LNCAP (cell line): ENCODE data around the gene SLC16A11.

Source experiments
- TF ChIP-seq, protein P1 (sequence below): fragments of 450-650 bp; IDR thresholded peaks from 2 replicates; pipeline ENCODE4 v1.5.1; 2017; ENCODE audit warnings: mild to moderate bottlenecking

SLC16A11 gene

DNA sequence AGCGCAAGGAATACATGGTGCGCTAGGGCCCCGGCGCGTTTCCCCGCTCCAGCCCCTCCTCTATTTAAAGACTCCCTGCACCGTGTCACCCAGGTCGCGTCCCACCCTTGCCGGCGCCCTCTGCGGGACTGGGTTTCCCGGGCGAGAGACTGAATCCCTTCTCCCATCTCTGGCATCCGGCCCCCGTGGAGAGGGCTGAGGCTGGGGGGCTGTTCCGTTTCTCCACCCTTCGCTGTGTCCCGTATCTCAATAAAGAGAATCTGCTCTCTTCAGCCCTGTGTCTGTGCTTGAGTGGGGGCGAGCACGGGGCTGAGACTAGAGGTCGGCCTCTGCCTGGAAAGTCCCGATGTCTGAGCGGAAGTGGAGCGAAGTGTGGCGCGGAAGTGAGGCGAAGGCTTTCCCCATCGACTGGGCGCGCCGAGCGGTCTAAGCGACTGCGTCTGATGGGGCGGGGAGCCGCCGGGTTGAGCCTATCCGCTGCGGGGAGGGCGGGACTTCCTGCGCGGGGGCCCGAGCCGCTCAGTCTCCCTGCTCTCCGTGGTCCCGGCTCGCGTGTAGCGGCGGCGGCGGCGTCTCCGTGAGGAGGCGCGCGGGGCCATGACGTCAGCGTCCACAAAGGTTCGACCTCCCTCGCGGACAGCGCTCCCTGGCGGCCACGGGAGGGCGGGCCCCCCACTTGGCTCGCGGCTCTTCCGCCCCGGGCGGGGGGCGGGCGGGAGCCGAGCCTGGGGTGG is 29.5 kb downstream of the SLC16A11 start:
- TF ChIP-seq, protein P1, sequence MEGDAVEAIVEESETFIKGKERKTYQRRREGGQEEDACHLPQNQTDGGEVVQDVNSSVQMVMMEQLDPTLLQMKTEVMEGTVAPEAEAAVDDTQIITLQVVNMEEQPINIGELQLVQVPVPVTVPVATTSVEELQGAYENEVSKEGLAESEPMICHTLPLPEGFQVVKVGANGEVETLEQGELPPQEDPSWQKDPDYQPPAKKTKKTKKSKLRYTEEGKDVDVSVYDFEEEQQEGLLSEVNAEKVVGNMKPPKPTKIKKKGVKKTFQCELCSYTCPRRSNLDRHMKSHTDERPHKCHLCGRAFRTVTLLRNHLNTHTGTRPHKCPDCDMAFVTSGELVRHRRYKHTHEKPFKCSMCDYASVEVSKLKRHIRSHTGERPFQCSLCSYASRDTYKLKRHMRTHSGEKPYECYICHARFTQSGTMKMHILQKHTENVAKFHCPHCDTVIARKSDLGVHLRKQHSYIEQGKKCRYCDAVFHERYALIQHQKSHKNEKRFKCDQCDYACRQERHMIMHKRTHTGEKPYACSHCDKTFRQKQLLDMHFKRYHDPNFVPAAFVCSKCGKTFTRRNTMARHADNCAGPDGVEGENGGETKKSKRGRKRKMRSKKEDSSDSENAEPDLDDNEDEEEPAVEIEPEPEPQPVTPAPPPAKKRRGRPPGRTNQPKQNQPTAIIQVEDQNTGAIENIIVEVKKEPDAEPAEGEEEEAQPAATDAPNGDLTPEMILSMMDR, result peak; percentile 75

DNA sequence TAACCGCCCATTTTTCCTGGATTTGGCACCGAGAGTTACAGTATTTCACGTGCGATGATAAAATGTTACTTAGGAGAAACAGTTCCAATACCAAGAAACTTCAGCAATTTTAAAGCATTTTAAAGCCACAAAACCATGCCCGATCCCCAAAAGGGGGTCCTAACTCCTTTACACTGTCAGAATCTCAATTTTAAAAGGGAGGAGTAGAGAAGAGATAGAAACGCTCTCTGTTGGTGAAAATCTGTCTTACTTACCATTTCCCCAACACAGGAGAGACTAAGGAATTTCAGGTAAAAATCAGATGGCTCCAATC is 32.0 kb downstream of the SLC16A11 start:
- TF ChIP-seq, protein P1, result no peak

DNA sequence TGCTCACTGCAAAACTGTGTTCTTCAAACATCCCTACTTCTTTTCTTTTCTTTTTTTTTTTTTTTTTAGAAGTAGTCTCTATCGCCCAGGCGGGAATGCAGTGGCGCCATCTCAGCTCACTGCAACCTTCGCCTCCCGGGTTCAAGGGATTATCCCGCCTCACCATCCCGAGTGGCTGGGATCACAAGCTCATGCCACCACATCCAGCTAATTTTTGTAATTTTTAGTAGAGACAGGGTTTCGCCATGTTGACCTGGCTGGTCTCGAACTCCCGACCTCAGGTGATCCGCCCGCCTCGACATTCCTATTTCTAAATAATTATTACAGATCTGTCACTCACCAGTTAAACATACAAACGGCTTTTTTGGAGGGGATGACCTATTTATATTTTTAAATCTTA is 32.5 kb downstream of the SLC16A11 start:
- TF ChIP-seq, protein P1, result no peak

DNA sequence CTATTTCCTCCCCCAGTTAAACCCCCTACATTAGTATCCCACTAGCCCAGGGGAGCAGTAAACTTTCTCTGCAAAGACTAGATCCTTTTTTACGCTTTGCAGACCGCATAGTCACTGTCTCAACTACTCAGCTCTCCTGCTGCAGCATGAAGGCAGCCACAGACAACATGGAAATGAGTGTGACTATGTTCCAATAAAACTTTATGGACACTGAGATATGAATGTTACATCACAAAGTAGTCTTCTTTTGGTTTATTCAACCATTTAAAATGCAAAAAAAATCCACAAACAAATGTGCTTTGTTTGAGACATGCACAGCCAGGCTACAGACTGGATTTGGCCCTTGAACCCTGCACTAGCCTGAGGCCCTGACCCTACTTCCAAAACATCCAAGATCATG is 33.4 kb downstream of the SLC16A11 start:
- TF ChIP-seq, protein P1, result no peak

DNA sequence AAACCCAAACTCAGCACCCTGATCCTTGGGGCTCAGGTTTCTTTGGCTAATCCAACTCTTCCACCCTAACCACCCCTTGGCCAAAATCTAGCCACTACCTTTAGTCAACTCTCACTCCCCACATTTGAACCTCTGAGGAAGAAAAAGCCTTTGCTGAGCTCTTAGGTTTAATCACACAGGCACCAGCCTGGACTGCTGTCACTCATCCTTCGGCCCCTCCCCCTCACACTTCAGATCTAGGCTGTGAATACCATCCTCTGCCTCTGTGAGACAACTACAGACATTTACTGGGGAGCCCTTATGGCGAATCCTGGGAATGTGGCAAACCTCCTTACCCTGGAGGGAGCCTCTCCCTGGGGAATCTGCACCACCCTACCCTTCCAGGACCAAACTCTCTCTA is 36.7 kb downstream of the SLC16A11 start:
- TF ChIP-seq, protein P1, result no peak

DNA sequence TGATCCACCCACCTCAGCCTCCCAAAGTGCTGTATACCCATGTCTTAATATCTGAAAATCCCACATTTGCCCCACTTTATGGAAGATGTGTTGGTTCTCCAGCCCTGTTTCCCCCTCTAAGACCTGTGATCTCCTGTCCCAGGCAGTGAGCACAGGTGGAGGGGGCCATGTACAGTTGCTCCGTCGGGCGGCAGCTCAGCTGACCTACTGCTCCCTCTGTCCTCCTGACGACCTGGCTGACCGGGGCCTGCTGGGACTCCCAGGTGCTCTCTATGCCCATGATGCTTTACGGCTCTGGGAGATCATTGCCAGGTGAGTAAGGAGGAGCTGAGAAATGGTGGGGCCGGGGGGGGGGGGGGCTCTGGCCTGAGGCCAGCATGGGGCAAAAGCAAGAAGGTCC is 38.2 kb downstream of the SLC16A11 start:
- TF ChIP-seq, protein P1, result no peak

DNA sequence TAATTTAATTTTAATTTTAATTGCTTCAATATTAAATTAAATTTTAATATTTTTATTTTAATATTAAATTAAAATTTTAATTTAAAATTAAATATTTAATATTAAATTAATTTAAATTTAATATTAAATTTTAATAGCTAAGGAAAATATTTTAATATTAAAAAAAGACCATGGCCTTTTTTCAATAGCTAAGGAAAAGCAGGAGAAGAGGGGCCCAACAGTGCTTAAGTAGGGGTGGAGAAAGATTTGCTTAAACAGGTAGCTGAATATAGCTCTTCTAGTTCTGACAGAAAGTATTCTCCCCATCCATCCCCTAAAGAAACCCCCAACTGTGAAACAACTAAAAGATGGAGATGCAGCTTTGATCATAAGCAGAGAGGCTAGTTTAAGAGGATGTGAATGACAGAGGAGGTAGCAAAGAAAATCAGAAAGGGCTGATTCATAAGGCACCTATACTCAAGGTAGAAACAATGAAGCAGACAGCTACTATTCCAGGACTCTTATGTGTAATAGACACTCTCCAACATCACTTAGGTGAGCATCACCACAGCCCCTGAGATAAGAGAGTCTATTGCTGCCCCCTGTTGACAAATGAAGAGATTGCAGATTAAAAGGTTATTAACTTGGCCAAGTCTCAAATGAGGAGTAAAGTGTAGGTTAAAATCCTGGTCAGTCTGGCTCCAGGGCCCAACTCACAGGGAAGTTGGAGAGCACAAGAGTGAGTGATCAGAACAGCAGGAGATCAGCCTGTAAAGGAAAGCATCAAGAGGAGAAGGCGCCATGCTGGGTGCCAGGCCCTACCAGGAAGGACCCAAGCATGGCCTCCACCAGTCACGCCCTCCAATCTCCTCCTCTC is 39.3 kb downstream of the SLC16A11 start:
- TF ChIP-seq, protein P1, result peak; percentile 84
